ENCODE data around the gene TMEM145.

The TMEM145 gene

GRCh38 chr19:42343344-42344110 lies 30.4 kb downstream of the TMEM145 start:
- H3K4me3 ChIP-seq (ENCODE audit: low read depth, low read length), result no peak overlapping the region
- 0 out of 2 replicates have a peak, but pooled peaks have one; percentile 10 for TF ChIP-seq CTCF (IDR thresholded peaks at IDR 0.05; ENCODE audit: low read depth, low read length)

GRCh38 chr19:42344336-42344893 lies 31.3 kb downstream of the TMEM145 start:
- TF ChIP-seq CTCF (IDR thresholded peaks at IDR 0.05; ENCODE audit: low read depth, low read length), result no peak
- no peak overlapping the region for H3K4me3 ChIP-seq (ENCODE audit: low read depth, low read length)

GRCh38 chr19:42345191-42345812 lies 32.2 kb downstream of the TMEM145 start:
- H3K4me3 ChIP-seq (ENCODE audit: low read depth, low read length), result no peak overlapping the region
- no peak for TF ChIP-seq CTCF (IDR thresholded peaks at IDR 0.05; ENCODE audit: low read depth, low read length)

GRCh38 chr19:42348211-42348610 lies 35.1 kb downstream of the TMEM145 start:
- no peak for TF ChIP-seq CTCF (IDR thresholded peaks at IDR 0.05; ENCODE audit: low read depth, low read length)
- no peak overlapping the region for H3K4me3 ChIP-seq (ENCODE audit: low read depth, low read length)

- TF ChIP-seq CTCF (IDR thresholded peaks at IDR 0.05; ENCODE audit: low read depth, low read length), result no peak
Observed at GRCh38 chr19:42349378-42350107, 36.4 kb downstream of the TMEM145 start.

GRCh38 chr19:42350417-42350816 lies 37.3 kb downstream of the TMEM145 start:
- no peak for TF ChIP-seq CTCF (IDR thresholded peaks at IDR 0.05; ENCODE audit: low read depth, low read length)
- H3K4me3 ChIP-seq (ENCODE audit: low read depth, low read length), result no peak overlapping the region

More at GRCh38 chr19:42349378-42350107, 36.4 kb downstream of the TMEM145 start:
- H3K4me3 ChIP-seq (ENCODE audit: low read depth, low read length), result no peak overlapping the region
